ENCODE results near the gene RTTN. TPM values are rescaled to one million over a fixed set of nuclear protein-coding genes. Genes with fewer than 3 reads are reported as not detected.

The RTTN gene
- total and polyA plus RNA-seq, 2 of the 13 experiments (the other 11 are each of a cell fraction or from before 2014, with no cell fraction given): 5.4 to 18.7 TPM

DNA sequence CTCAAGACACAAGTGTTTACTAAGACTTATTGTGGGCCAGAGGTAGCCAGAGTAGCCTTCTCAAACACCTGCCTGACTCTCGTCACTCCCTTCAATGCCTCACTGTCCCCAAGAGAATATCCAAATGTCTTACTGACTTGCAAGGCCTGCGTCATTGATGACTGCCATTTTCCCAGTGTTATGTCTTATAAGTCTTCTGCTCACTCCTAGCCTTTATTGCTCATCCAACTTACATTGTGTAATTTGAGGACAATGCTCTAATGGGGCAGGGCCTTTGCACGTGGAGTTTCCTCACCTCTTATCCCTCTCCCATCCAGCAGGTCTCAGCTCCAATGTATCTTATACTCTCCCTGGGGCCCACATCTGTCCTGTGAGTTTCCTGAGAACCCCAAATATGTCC, 247.7 kb downstream of the RTTN start:
- ATAC-seq: no peak
- H3K27me3 ChIP-seq (ENCODE audit: control insufficient read depth in 1 of 2, insufficient read depth in 2 of 2, low read length in 2 of 2): no peaks in the 10 kb centered on the region
- DNase-seq (ENCODE audit: low spot score): no peak
- H3K36me3 ChIP-seq (replicated peaks in 1 of 2; ENCODE audit: control insufficient read depth in 1 of 2, insufficient read depth in 2 of 2, low read length in 2 of 2): no peaks in the 10 kb centered on the region
- no peak overlapping the region for H3K4me3 ChIP-seq (replicated peaks in 1 of 3; ENCODE audit: insufficient read depth in 1 of 3, low read depth in 2 of 3, low read length in 3 of 3)
- H3K4me2 ChIP-seq (ENCODE audit: low read depth, low read length): no peak overlapping the region
- H3K79me2 ChIP-seq (ENCODE audit: insufficient read depth, low read length): no peaks in the 10 kb centered on the region
- in situ Hi-C loops (cut with HindIII; ENCODE audit: extremely low pct_ligation_motif_present, low pct_unique_long_range_greater_than_20kb): no loop called here
- no peaks in the 10 kb centered on the region for H3K9me3 ChIP-seq (ENCODE audit: low read length)
- no TSS peak for BruUV-seq (replicated peaks)
- H2AFZ ChIP-seq (ENCODE audit: low read length): no peak overlapping the region
- no peaks in the 10 kb centered on the region for H4K20me1 ChIP-seq (ENCODE audit: insufficient read depth, low read length)
- ChIA-PET POLR2A (no interaction called here), CTCF (ENCODE audit: low intra/inter-chr PET ratio, low total read pairs) (no interaction called here)
- intact Hi-C loops (cut with micrococcal nuclease; ENCODE audit: unreplicated experiment): no loop called here
- H3K27ac ChIP-seq (ENCODE audit: extremely low read length, insufficient read depth, low read length): no peak overlapping the region
- H3K9ac ChIP-seq (ENCODE audit: insufficient read depth, low read depth, low read length): no peak overlapping the region
- no peak for FAIRE-seq
- WGBS (ENCODE audit: low lambda C conversion rate): 93% methylated on average over 2 of the region's 3 CpGs
- peaks cover 8% of the 10 kb centered on the region; the same call in 1 of the 2 replicates for H3K4me1 ChIP-seq (ENCODE audit: insufficient read depth, low read length)
- TF ChIP-seq ZBTB49 (CRISPR knock-in tag; IDR thresholded peaks at IDR 0.05; ENCODE audit: borderline replicate concordance): no peak
- TF ChIP-seq, protein P1, sequence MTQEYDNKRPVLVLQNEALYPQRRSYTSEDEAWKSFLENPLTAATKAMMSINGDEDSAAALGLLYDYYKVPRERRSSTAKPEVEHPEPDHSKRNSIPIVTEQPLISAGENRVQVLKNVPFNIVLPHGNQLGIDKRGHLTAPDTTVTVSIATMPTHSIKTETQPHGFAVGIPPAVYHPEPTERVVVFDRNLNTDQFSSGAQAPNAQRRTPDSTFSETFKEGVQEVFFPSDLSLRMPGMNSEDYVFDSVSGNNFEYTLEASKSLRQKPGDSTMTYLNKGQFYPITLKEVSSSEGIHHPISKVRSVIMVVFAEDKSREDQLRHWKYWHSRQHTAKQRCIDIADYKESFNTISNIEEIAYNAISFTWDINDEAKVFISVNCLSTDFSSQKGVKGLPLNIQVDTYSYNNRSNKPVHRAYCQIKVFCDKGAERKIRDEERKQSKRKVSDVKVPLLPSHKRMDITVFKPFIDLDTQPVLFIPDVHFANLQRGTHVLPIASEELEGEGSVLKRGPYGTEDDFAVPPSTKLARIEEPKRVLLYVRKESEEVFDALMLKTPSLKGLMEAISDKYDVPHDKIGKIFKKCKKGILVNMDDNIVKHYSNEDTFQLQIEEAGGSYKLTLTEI (CRISPR knock-in tag; conservative IDR thresholded peaks at IDR 0.05): no peak
- TF ChIP-seq ZNF30 (CRISPR knock-in tag; IDR thresholded peaks at IDR 0.05): no peak
- TF ChIP-seq ZNF17 (CRISPR knock-in tag; IDR thresholded peaks at IDR 0.05): no peak
- no peak for TF ChIP-seq ZBTB38 (CRISPR knock-in tag; IDR thresholded peaks at IDR 0.05)
- no peak for TF ChIP-seq AGO1 (IDR thresholded peaks at IDR 0.05; ENCODE audit: low read depth, low read length, poor library complexity, severe bottlenecking)
- no peak for TF ChIP-seq SRF (IDR thresholded peaks at IDR 0.05; ENCODE audit: low read depth, low read length)
- TF ChIP-seq SCMH1 (CRISPR knock-in tag; IDR thresholded peaks at IDR 0.05; ENCODE audit: borderline replicate concordance): no peak
- TF ChIP-seq NKX3-1 (CRISPR knock-in tag; IDR thresholded peaks at IDR 0.05): no peak
- no peak for TF ChIP-seq SMAD9 (CRISPR knock-in tag; IDR thresholded peaks at IDR 0.05)
- no peak for TF ChIP-seq STAT6 (CRISPR knock-in tag; IDR thresholded peaks at IDR 0.05; ENCODE audit: borderline replicate concordance)
- no peak for TF ChIP-seq ZNF326 (CRISPR knock-in tag; IDR thresholded peaks at IDR 0.05; ENCODE audit: borderline replicate concordance)
- no peak for TF ChIP-seq BCLAF1 (IDR thresholded peaks at IDR 0.05)
- no peak for TF ChIP-seq NR1H2 (CRISPR knock-in tag; IDR thresholded peaks at IDR 0.05; ENCODE audit: borderline replicate concordance, low read depth)
- no peak for TF ChIP-seq RFXANK (CRISPR knock-in tag; IDR thresholded peaks at IDR 0.05)
